HG02610 (cell line): Measurements from ENCODE around the gene GP1BA.

ENCODE experiments used
- ATAC-seq: cut with Tn5 transposase; IDR thresholded peaks from one replicate; pipeline ENCODE4 v1.9.1; 2021; ENCODE audit warnings: mild to moderate bottlenecking, moderate library complexity; ENCODE audit not compliant: unreplicated experiment

The GP1BA gene

DNA sequence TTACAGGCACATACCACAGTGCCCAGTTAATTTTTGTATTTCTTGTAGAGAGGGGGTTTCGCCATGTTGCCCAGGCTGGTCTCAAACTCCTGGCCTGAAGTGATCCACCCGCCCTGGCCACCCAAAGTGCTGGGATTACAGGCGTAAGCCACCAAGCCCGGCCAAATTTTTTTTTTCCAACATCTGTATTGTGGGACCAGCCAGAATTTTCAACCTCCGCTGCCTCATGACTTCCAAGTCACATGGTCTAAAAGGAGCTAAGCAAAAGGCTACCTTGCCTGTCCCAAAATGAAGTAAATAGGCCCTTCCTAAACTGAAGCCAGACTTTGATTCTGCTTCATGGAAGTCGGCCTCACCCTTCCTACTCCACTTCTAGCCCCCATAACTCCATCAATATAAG is 39.7 kb downstream of the GP1BA start:
- no peak for ATAC-seq

GRCh38 chr17:4972322-4972721 is 40.2 kb downstream of the GP1BA start:
- no peak for ATAC-seq

GRCh38 chr17:4972752-4973151 is 40.7 kb downstream of the GP1BA start:
- ATAC-seq = no peak

GRCh38 chr17:4973256-4974114 is 41.4 kb downstream of the GP1BA start:
- ATAC-seq = no peak

DNA sequence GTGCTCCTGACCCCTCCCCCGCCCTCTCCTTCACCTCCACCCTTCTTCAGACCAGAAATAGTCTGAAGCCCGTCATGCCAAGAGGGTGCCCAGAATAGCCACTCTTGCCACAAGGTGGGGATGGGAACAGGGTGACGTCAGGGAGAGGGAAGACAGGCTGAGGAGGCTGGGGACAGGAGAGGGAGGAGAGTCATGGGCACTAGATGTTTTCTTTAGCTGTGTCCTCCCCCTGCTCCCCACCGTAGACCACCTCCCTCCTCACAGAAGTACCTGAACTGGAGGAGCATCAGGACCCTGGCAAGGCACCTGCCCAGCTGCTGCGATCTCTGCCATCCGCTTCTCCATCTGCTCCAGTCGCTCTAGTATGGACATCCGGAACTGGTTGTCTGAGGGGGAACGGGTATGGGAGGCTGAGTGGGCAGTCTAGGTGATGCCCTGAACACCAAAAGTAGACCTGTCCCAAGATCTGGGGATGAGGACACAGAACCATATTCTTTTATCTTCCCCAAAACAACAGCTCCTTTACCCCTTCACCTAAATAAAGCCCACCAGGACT is 42.1 kb downstream of the GP1BA start:
- no peak for ATAC-seq

DNA sequence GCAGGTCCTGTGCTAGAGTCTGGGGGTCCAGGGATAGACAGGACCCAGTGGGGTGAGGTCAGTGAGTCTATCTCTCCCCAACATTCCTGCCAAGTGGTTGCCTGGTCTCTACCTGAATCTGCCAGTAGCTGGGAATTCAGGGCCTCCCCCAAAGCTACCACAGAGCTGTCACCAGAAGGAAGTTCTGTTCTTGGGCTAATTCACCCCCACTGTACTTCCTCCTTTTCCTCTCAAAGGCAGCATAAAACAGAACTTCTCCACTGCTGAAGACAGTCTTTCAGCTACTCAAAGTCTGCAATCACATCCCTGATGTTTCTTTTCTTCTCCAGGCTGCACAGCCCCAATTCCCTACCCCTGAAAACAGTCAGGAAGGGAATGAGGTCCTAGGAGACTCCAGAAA is 46.6 kb downstream of the GP1BA start:
- no peak for ATAC-seq

GRCh38 chr17:4980644-4981216 is 48.7 kb downstream of the GP1BA start:
- no peak for ATAC-seq

GRCh38 chr17:4982305-4982704 is 50.2 kb downstream of the GP1BA start:
- no peak for ATAC-seq
